SU-DHL-6 (cell line): ENCODE data around the gene ATG2B.

Source experiments
- H2AFZ ChIP-seq: fragments of 200-600 bp; sonication (generic); 2 replicates; pipeline ENCODE4 v1.6.1; 2014; ENCODE audit warnings: low read depth, mild to moderate bottlenecking, moderate library complexity, mixed read lengths, antibody characterized with exemption, low read length; ENCODE audit not compliant: severe bottlenecking
- H3F3A ChIP-seq: fragments of 200-600 bp; shearing (Covaris generic); 2 replicates; pipeline ENCODE4 v1.6.0; 2016; ENCODE audit warnings: antibody characterized with exemption, mild to moderate bottlenecking; ENCODE audit not compliant: insufficient read depth
- H3K27ac ChIP-seq: fragments of 200-600 bp; sonication (generic); 2 replicates; pipeline ENCODE4 v1.5.1; 2016; ENCODE audit warnings: low read depth, mild to moderate bottlenecking, low read length, moderate library complexity, mixed read lengths
- H3K27me3 ChIP-seq: fragments of 200-600 bp; sonication (generic), shearing (Covaris generic); 2 replicates; pipeline ENCODE4 v1.6.0; 2014; ENCODE audit warnings: mild to moderate bottlenecking, low read length
- H3K36me3 ChIP-seq: fragments of 200-600 bp; sonication (generic); 2 replicates; pipeline ENCODE4 v1.6.1; 2014; ENCODE audit warnings: mild to moderate bottlenecking, low read length, mixed read lengths
- H3K4me2 ChIP-seq: fragments of 300-600, 200-600 bp; shearing (Covaris generic), sonication (generic); 2 replicates; pipeline ENCODE4 v1.6.0; 2014; ENCODE audit warnings: low read length, low read depth, mild to moderate bottlenecking; ENCODE audit not compliant: poor library complexity, severe bottlenecking
- H3K4me3 ChIP-seq: fragments of 200-600 bp; sonication (generic); 2 replicates; pipeline ENCODE4 v1.5.1; 2014; ENCODE audit warnings: antibody characterized with exemption, low read length, mild to moderate bottlenecking, mixed read lengths; ENCODE audit not compliant: insufficient read depth, poor library complexity, severe bottlenecking
- H3K79me2 ChIP-seq: fragments of 200-600 bp; sonication (generic); 2 replicates; pipeline ENCODE4 v1.6.1; 2014; ENCODE audit warnings: mild to moderate bottlenecking, low read length, moderate library complexity; ENCODE audit not compliant: insufficient read depth
- H3K9ac ChIP-seq: fragments of 200-600 bp; sonication (generic); 2 replicates; pipeline ENCODE4 v1.7.0; 2014; ENCODE audit warnings: mild to moderate bottlenecking, low read length
- H3K9me2 ChIP-seq: fragments of 200-600 bp; sonication (generic); replicated peaks from 2 replicates; pipeline ENCODE4 v1.6.1; 2014; ENCODE audit warnings: low read length; ENCODE audit not compliant: insufficient read depth
- H3K9me3 ChIP-seq: fragments of 200-600 bp; sonication (generic); 2 replicates; pipeline ENCODE4 v1.6.1; 2014; ENCODE audit warnings: low read length, mixed read lengths; ENCODE audit not compliant: insufficient read depth
- H4K20me1 ChIP-seq: fragments of 200-600 bp; sonication (generic); 2 replicates; pipeline ENCODE4 v1.6.1; 2014; ENCODE audit warnings: low read depth, mild to moderate bottlenecking, antibody characterized with exemption, low read length, moderate library complexity, mixed read lengths
- EZH2phosphoT487 ChIP-seq: fragments of 200-600 bp; sonication (generic), shearing (Covaris generic); conservative IDR thresholded peaks from 2 replicates; pipeline ENCODE4 v1.6.1; 2018; ENCODE audit warnings: mild to moderate bottlenecking, antibody characterized with exemption, low read length, moderate library complexity, mixed read lengths
- TF ChIP-seq, protein P1 (sequence below): fragments of 200-600 bp; sonication (generic); IDR thresholded peaks from one replicate; pipeline ENCODE4 v1.5.1; 2017; ENCODE audit warnings: antibody characterized with exemption, mild to moderate bottlenecking, low read length, moderate library complexity; ENCODE audit not compliant: insufficient read depth, poor library complexity, severe bottlenecking

The ATG2B gene

DNA sequence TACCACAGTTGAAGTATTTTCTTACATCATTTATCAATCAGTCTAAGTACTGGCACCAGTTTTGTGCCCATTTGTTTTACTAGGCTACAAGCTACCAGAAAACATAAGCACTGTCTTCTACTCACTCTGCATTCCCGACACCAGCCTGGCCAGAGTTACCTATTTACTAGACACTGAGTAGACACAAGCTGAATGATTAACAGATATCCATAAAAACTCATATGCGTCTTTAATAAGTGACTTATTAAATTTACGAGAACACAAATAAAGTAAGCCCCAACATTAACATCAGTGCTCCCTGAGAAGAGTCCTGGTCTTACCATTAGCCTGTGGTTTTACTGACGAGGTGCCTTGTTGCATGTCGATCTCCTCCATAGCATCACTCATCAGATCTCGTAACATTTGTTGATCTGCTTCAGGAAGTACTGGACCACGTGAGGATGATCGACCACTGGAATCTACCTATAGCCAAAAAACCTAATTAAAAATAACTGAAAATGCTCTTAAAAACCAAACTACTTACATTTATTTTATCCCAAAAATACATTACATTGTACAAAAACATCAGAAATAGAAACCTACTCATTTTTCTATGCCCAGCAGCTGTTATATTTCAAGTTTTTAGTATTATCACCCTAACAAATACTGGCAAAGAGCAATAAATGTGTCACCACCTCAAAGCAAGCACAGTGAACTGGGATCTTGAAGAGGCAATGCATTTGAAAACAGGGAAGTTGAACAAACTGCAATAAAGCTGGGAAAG, 53.8 kb downstream of the ATG2B start:
- Histone ChIP-seq H2AFZ (no peak overlapping the region), H3K27me3 (no peaks in the 10 kb centered on the region), H3K9ac (no peak overlapping the region), H3K9me2 (no peaks in the 10 kb centered on the region), H4K20me1 (no peaks in the 10 kb centered on the region), H3F3A (no peaks in the 10 kb centered on the region), H3K36me3 (0 out of 2 replicates have a peak, but pooled peaks cover 5% of the 10 kb centered on the region), H3K4me3 (no peak overlapping the region), H3K9me3 (no peaks in the 10 kb centered on the region), H3K27ac (no peak overlapping the region), H3K4me2 (no peak overlapping the region), H3K79me2 (no peaks in the 10 kb centered on the region)
- TF ChIP-seq EZH2phosphoT487: no peak
- TF ChIP-seq, protein P1, sequence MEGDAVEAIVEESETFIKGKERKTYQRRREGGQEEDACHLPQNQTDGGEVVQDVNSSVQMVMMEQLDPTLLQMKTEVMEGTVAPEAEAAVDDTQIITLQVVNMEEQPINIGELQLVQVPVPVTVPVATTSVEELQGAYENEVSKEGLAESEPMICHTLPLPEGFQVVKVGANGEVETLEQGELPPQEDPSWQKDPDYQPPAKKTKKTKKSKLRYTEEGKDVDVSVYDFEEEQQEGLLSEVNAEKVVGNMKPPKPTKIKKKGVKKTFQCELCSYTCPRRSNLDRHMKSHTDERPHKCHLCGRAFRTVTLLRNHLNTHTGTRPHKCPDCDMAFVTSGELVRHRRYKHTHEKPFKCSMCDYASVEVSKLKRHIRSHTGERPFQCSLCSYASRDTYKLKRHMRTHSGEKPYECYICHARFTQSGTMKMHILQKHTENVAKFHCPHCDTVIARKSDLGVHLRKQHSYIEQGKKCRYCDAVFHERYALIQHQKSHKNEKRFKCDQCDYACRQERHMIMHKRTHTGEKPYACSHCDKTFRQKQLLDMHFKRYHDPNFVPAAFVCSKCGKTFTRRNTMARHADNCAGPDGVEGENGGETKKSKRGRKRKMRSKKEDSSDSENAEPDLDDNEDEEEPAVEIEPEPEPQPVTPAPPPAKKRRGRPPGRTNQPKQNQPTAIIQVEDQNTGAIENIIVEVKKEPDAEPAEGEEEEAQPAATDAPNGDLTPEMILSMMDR: no peak

DNA sequence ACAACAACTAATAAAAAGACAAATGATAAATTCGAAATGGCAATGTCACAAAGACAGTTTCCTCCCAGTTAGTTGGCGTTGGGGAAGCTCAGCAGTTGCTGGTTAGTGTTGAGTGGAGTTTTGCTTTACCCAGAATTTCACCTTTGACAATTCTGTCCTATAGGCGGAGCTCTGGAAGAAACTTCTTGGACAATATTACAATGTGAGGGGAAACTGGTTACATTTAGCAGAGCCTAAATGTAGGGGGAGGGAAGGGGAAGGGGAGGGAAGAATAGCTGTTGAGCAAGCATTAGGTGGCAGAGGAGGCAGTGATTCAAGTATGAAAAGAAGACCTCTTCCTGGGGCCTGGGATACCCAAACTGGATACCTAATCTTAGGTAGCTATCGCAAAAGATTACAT, 55.7 kb downstream of the ATG2B start:
- Histone ChIP-seq H3K9me3 (no peaks in the 10 kb centered on the region), H3K4me2 (no peak overlapping the region), H3K4me3 (no peak overlapping the region), H3K79me2 (no peaks in the 10 kb centered on the region), H3F3A (no peaks in the 10 kb centered on the region), H2AFZ (no peak overlapping the region), H3K27me3 (no peaks in the 10 kb centered on the region), H3K27ac (no peak overlapping the region), H4K20me1 (no peaks in the 10 kb centered on the region), H3K9me2 (no peaks in the 10 kb centered on the region), H3K9ac (no peak overlapping the region), H3K36me3 (0 out of 2 replicates have a peak, but pooled peaks cover 3% of the 10 kb centered on the region)
- TF ChIP-seq, protein P1: no peak

DNA sequence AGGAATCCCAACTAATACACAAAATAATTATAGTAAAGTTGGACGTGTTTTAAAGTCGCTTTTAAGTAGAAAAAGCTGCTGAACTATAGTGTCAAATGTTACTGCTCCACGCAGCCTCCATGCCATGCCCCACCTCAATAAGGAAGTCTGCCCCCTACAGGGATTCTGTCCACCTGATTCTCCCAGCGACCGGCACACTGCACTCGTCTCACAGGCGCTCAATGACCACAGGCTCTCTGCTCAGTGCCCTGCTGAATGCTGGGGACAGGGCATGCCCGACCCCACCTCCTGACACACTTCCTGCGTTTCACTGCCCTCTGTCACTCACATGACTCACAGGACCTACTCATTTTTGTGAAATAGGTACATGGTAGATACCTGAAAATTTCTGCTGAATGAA, 58.2 kb downstream of the ATG2B start:
- Histone ChIP-seq H3K9me3 (no peaks in the 10 kb centered on the region), H3K79me2 (no peaks in the 10 kb centered on the region), H3K36me3 (no peaks in the 10 kb centered on the region), H3K27me3 (no peaks in the 10 kb centered on the region), H3K27ac (no peak overlapping the region), H3K4me3 (no peak overlapping the region), H3K9ac (no peak overlapping the region), H4K20me1 (no peaks in the 10 kb centered on the region), H3K9me2 (no peaks in the 10 kb centered on the region), H3K4me2 (no peak overlapping the region), H3F3A (no peaks in the 10 kb centered on the region), H2AFZ (no peak overlapping the region)
- TF ChIP-seq EZH2phosphoT487: no peak
- TF ChIP-seq, protein P1: no peak
